ENCODE data around the gene PI4K2B. TPM values are rescaled to one million over a fixed set of nuclear protein-coding genes. Genes with fewer than 3 reads are reported as not detected.

PI4K2B gene
- total RNA-seq: 10 to 100 TPM; 20.3 to 42.5 TPM
- 10 to 100 TPM; 11.9 to 14.6 TPM for polyA plus RNA-seq
- long read RNA-seq, donor 1, partial matches to known transcripts: 0 of 4 reads
- long read RNA-seq, donor 1, other reads (novel, unspliced or antisense): 0 of 4 reads
- long read RNA-seq, donor 2: 0 reads
- long read RNA-seq, donor 3, partial matches to known transcripts: 0 of 1 reads
- long read RNA-seq, donor 3, other reads (novel, unspliced or antisense): 0 of 1 reads
- long read RNA-seq, donor 4, partial matches to known transcripts: 0 of 3 reads
- long read RNA-seq, donor 4, other reads (novel, unspliced or antisense): 0 of 3 reads
- long read RNA-seq, donor 5, partial matches to known transcripts: 0 of 4 reads
- long read RNA-seq, donor 5, other reads (novel, unspliced or antisense): 0 of 4 reads

DNA sequence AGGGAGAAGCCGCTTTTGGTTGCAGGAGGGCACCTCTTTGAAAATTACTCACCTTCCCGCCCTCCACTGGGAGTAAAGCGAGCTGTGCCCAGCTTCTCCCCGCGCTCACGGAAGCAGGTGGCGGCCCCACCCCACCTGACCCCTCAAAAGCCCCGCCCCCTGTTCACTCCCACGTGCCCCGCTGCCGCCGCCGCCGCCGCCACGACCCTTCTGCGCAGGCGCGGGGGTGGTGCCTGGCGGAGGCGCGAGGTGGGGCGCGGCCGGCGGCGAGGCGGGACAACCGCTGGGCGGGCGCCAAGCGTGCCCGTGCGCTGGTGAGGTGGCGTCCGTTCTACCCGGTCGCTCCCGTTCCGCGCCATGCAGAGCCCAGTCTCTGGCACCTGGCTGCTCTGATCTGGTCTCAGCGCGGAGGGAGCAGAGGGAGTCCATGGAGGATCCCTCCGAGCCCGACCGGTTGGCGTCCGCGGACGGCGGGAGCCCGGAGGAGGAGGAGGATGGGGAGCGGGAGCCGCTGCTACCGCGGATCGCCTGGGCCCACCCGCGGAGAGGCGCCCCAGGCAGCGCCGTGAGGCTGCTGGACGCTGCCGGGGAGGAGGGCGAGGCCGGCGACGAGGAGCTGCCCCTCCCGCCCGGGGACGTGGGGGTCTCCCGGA is at the start of gene PI4K2B:
Gene PI4K2B, plus strand, starts transcription at position 297 of the 653 bp plus-strand sequence. Its CDS starts 131 bp downstream, at position 428.
- Histone ChIP-seq H3K9me3 (ENCODE audit: control insufficient read depth in 4 of 4, insufficient read depth in 3 of 4, low read length in 3 of 4) (peaks cover 0 to 19% (median under 1%) of the 10 kb centered on the region in 4 donors), H3K4me3 (peak within 1 kb of the TSS; percentile 98)
- TF ChIP-seq, protein P1, sequence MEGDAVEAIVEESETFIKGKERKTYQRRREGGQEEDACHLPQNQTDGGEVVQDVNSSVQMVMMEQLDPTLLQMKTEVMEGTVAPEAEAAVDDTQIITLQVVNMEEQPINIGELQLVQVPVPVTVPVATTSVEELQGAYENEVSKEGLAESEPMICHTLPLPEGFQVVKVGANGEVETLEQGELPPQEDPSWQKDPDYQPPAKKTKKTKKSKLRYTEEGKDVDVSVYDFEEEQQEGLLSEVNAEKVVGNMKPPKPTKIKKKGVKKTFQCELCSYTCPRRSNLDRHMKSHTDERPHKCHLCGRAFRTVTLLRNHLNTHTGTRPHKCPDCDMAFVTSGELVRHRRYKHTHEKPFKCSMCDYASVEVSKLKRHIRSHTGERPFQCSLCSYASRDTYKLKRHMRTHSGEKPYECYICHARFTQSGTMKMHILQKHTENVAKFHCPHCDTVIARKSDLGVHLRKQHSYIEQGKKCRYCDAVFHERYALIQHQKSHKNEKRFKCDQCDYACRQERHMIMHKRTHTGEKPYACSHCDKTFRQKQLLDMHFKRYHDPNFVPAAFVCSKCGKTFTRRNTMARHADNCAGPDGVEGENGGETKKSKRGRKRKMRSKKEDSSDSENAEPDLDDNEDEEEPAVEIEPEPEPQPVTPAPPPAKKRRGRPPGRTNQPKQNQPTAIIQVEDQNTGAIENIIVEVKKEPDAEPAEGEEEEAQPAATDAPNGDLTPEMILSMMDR (IDR thresholded peaks at IDR 0.05; ENCODE audit: control extremely low read depth, extremely low read depth): no peak

DNA sequence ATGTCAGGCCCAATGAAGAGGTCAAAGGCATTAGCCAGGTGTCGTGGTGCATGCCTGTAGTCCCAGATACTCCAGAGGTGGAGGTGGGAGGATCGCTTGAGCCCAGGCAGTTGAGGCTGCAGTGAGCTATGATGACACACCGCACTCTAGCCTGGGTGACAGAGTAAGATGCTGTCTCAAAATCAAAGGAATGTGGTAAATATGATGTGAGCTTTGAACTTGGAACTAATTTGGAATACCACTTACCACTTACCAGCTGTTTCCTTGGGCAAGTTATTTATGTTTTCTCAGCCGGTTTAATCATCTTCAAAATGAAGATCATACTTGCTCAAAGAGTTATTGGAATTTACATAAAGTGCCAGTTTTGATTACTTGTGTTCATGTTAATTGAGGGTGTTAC is 49.8 kb upstream of the PI4K2B start:
- Histone ChIP-seq H3K9ac (ENCODE audit: insufficient read depth in 1 of 2, low read length in 2 of 2) (no peak overlapping the region), H3K9me3 (ENCODE audit: control insufficient read depth in 4 of 4, insufficient read depth in 3 of 4, low read length in 3 of 4) (no peaks in the 10 kb centered on the region), H3K4me3 (no peak overlapping the region), H3K27me3 (ENCODE audit: control insufficient read depth in 3 of 3, insufficient read depth in 3 of 3, low read length in 2 of 3) (no peaks in the 10 kb centered on the region), H3K36me3 (ENCODE audit: control insufficient read depth in 4 of 4, insufficient read depth in 4 of 4, low read length in 4 of 4) (peaks cover 0 to under 1% (median 0%) of the 10 kb centered on the region in 4 donors), H3K4me1 (ENCODE audit: control insufficient read depth in 5 of 5, insufficient read depth in 5 of 5, low read length in 5 of 5) (peaks cover 0 to 2% (median 0%) of the 10 kb centered on the region in 5 donors), H3K27ac (ENCODE audit: low read depth in 1 of 2, low read length in 1 of 2) (no peak overlapping the region)
- ATAC-seq (ENCODE audit: insufficient read depth, low FRiP score) (no peak), DNase-seq (no peak)
- 82 to 87% methylated on average over 4 of the region's 4 CpGs for WGBS, 2 donors
- TF ChIP-seq, protein P1 (IDR thresholded peaks at IDR 0.05; ENCODE audit: control extremely low read depth, extremely low read depth): no peak

More for the DNA sequence above, at the start of gene PI4K2B:
- WGBS, 2 donors: 1% methylated on average over 45 to 72 of the region's 72 CpGs
- DNase-seq: peak; percentile 88 to 90 (median 88)
- Histone ChIP-seq H3K9ac (ENCODE audit: insufficient read depth in 1 of 2, low read length in 2 of 2) (peak within 1 kb of the TSS; percentile 71 to 92), H3K36me3 (ENCODE audit: control insufficient read depth in 4 of 4, insufficient read depth in 4 of 4, low read length in 4 of 4) (no peaks in the 10 kb centered on the region), H3K4me1 (ENCODE audit: control insufficient read depth in 5 of 5, insufficient read depth in 5 of 5, low read length in 5 of 5) (peaks cover 0 to 7% (median 4%) of the 10 kb centered on the region in 5 donors), H3K27me3 (ENCODE audit: control insufficient read depth in 3 of 3, insufficient read depth in 3 of 3, low read length in 2 of 3) (no peaks in the 10 kb centered on the region), H3K27ac (ENCODE audit: low read depth in 1 of 2, low read length in 1 of 2) (peak within 1 kb of the TSS; percentile 79 to 98)
- peak; percentile 92 for ATAC-seq (ENCODE audit: insufficient read depth, low FRiP score)

DNA sequence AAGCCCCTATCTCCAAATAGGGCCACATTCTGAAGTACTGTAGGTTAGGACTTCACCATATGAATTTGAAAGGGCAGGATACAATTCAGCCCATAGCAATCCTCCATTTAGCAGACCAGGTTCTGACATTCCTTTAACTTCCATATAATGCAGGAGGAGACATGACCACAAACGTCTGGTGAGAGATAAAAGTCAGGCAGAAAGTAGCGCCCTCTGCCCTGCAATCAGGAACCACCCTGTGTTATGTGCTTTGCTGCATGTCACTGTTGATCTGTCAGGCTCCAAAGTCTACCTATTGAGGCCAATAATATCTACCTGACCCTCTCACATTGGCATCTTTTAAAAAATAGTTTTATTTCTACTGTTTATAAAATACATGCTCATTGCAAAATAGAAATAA is 43.4 kb upstream of the PI4K2B start:
- no peak overlapping the region for H3K4me3 ChIP-seq
- H3K27ac ChIP-seq (ENCODE audit: low read depth in 1 of 2, low read length in 1 of 2): no peak overlapping the region
- ATAC-seq (ENCODE audit: insufficient read depth, low FRiP score) (no peak), DNase-seq (no peak)
- H3K9ac ChIP-seq (ENCODE audit: insufficient read depth in 1 of 2, low read length in 2 of 2): no peak overlapping the region
- no peaks in the 10 kb centered on the region for H3K36me3 ChIP-seq (ENCODE audit: control insufficient read depth in 4 of 4, insufficient read depth in 4 of 4, low read length in 4 of 4)
- WGBS, 2 donors: 73 to 78% methylated on average over 2 of the region's 2 CpGs
- H3K27me3 ChIP-seq (ENCODE audit: control insufficient read depth in 3 of 3, insufficient read depth in 3 of 3, low read length in 2 of 3): no peaks in the 10 kb centered on the region
- no peaks in the 10 kb centered on the region for H3K4me1 ChIP-seq (ENCODE audit: control insufficient read depth in 5 of 5, insufficient read depth in 5 of 5, low read length in 5 of 5)
- H3K9me3 ChIP-seq (ENCODE audit: control insufficient read depth in 4 of 4, insufficient read depth in 3 of 4, low read length in 3 of 4): no peaks in the 10 kb centered on the region
- TF ChIP-seq, protein P1 (IDR thresholded peaks at IDR 0.05; ENCODE audit: control extremely low read depth, extremely low read depth): no peak

Measured in lung (tissue), 16 donors.